ENCODE data around the gene JPT1.
A peak's percentile ranks its signal among the peaks of the same experiment; 100 is the strongest.
"Not testable (repeated sequence)": the region's sequence is repeated elsewhere in the genome, so short reads cannot be mapped to it uniquely, and the experiment has no call there.

JPT1 gene

DNA sequence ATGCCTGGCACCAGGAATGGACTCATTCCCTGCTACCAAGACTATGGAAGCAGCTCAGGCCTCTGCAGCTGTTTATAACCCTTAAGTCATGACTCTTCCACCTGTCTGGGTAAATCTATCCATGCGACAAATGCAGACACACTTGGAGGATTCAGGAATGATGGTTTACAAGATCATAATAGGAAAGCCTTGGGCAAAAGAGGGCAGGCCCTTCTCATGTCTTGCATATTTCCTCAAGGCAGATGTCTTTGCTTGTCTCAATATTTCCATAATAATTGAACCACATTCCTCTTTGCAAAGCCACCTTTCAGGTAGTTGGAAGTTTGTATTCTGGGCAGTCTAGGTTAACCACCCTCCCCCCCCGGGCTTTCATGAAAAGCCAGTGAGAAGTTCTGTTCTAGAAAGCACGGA is 884 bp upstream of the JPT1 start:
- DNase-seq: no peak

DNA sequence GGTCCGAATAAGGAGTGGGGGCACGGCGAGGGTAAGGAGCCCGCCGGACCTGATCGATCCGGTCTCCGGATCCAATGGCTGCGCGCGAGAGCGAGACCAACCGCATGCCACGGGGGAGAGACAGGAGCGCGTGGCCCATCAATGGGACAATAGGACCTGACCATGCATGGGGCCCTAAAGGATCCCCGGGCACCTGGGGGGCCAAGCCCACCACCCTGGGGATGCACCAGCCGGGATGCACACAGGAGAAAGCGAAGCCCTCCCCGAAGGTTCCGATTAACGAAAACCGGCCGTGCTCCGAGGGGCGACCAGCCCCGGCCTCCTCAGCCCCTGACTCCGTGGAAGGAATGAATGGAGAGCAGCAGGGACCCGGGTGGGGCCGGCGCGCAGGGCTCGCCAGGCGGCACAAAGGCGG is 525 bp downstream of the JPT1 start:
- DNase-seq: no peak

DNA sequence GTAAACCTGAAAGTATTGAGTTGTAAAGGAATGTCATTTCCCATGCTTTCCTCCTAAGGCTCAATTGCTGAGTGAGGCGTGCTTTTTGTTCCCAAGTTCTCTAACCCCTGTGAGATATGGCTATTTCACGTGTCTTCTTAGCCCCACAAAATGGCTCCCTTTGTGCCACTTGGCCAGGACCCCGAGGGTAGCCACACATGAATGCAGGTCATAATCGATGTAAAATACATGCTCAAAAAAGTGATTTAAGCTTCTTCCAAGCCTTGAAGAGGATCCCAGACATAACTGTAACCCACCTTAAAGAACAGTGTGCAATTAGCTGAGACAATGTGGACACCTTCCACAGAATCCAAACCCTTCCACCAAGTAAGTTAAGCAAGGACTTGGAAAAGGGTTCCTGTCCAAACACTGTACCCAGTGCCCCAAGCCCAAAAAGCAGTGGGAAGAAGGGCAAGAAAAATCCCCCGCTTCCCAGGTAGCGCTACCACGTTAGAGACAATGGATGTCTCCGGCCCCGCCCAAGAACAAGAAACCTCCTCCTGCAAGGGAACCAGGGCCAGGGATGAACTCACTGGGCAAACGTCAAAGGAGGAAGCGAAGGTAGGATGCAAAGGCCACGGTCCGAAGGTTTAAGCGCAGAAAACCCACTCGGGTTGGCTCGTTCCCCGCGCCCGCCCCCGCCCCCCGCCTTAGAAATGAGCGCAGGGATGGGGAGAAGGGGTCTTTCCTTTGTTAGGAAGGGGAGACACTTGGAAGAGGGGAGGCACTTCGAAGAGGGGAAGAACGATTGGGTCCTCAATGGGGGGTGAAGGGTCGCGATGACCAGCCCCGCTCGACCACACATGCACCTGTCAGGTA is 1.2 kb downstream of the JPT1 start:
- DNase-seq: no peak

DNA sequence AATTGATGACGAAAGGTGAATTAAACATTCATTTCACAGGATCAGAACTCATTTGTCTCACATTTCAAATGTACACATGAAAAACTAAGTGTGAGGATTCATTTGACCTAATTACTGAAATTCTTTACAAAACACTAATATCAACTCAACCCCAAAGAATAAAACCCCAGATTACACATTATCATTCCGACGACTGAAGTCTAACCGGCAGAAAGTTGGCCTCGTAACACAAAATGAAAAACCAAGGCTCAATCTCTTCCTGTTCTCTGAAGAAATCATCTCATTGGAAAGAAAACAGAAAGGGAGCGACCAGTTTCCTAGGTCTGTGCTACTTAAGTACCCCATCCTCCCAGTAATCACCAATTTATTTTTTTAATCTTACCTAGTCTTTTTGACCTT is 1.8 kb downstream of the JPT1 start:
- DNase-seq: no peak

DNA sequence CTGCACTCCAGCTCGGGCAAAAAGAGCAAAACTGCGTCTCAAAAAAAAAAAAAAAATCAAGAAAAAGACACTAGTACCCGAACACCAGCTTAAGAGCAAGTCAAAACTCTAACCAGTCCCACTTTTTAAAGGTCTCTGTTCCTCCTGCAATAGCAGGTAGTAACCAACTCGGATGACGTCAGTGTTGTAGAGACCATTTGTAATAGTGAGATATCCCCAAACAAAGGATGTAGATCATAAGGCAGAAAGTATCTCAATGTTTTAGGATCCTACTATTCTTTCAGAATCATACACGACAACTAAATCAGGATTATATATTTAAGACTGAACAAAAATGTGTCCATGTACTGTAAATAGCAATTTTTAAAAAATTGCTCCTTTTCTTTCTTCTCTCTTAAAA is 2.4 kb downstream of the JPT1 start:
- DNase-seq: no peak

DNA sequence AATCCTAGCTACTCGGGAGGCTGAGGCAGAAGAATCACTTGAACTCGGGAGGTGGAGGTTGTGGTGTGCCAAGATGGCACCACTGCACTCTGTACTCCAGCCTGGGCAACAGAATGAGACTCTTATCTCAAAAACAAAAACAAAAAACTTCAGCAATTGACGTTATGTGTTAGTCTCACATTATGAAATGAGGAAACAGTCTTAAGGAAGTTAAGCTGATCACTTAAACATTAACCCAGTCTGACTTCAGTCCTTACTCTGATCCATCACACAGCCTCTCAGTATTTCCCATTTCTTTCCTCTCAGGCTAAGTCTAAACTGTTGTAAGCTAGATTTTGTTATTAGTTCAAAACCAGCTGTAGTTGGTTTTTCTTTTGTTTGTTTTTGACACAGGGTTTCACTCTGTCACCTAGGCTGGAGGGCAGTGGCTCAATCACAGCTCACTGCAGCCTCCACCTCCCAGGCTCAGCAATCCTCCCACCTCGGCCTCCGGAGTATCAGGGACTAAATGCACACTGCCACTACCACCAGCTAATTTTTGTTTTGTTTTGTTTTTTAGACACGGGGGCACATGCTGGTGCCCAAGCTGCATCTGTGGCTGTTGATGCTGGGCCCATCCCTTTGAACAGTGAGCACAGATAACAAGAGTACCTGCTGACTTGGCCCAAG is 6.3 kb downstream of the JPT1 start:
- no peak for DNase-seq

DNA sequence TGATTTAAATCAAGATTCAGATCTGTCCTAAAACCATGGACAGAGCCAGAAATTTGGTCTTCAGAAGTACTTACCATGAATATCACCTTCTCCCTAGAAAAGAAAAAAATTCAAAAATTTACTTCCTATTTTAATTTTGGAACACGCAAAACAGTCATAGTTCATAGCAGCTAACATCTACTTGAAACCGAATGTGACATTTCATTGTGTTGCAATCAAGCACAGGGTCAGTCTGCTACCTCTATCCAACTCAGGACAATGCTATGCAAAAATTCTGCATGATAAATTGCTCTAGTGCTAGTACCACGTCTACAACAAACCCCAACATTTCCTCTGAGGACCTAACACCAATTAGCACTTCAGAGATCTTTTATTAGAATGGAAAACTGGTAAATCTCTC is 7.7 kb downstream of the JPT1 start:
- DNase-seq: no peak

DNA sequence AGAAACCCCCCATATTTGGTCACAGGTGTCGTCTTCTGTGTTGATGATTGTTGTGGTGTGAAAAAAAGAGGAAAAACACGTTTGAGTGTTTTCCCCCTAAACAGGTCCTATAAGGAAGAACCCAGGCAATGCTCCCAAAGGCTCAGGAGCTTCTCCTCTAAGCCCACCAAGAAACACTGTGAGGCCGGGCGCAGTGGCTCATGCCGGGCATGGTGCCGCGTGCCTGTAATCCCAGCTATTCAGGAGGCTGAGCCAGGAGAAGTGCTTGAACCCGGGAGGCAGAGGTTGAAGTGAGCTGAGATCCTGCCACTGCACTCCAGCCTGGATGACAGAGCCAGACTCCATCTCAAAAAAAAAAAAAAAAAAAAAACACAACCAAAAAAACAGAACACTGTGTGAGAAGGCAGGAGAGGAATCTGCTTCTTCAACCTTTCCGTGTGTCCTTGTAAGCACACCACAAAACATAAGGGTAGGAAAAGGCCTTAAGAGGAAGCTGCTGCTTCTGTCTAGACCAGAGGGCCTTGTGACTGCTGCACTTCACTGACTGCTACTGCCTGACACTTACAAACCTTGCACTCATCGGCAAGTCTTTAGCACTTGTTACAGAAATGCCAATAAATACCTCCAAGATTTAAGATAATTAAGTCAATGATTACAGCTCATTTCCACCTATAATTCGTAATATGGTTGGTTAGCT is 9.3 kb downstream of the JPT1 start:
- DNase-seq: no peak

DNA sequence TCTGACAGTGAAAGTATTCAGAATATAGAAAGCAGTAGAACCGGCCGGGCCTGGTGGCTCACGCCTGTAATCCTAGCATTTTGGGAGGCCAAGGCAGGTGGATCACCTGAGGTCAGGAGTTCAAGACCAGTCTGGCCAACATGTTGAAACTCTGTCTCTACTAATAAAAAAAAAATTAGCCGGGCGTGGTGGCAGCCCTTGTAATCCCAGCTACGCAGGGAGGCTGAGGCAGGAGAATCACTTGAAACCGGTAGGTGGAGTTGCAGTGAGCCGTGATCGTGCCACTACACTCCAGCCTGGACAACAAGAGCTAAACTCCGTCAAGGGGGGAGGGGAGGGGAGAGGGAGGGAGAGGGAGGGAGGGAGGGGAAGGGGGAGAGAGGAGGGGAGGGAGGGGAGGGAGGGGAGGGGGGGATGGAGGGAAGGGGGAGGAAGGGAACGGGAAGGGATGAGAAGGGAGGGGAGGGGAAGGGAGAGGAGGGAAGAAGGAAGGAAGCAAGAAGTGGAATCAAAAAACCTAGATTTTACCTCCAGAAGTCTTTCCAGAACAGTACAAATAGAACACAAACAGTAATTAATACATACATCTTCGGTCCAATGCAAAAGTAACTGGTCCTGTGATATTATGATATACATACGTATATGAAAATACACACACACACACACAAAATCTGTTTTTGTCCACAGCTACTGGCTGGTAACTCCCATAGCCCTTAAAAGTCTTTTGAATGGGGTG is 11.9 kb downstream of the JPT1 start:
- no peak for DNase-seq

DNA sequence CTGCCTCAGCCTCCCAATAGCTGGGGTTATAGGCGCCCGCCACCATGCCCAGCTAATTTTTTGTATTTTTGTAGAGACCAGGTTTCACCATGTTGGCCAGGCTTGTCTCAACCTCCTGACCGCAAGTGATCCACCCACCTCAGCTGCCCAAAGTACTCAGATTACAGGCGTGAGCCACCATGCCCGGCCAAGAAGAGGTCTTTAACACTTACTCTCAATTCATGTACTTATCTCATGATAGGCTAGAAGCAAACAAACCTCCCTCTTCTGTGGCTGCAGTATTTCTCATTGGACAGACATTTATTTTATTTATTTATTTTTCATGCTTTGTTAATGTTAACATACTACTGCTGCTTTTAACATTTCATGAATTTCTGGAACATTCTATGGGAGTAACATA is 15.8 kb downstream of the JPT1 start:
- no peak for DNase-seq

DNA sequence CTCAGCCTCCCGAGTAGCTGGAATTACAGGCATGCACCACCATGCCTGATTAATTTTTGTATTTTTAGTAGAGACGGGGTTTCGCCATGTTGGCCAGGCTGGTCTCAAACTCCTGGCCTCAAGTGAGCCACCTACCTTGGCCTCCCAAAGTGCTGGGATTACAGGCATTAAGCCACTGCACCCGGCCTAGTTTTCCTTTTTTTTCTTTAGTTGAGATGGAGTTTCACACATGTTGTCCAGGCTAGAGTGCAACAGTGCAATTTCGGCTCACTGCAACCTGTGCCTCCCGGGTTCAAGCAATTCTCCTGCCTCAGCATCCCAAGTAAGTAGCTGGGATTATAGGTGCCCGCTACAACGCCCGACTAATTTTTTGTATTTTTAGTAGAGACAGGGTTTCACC is 16.6 kb downstream of the JPT1 start:
- DNase-seq: not testable (repeated sequence)

DNA sequence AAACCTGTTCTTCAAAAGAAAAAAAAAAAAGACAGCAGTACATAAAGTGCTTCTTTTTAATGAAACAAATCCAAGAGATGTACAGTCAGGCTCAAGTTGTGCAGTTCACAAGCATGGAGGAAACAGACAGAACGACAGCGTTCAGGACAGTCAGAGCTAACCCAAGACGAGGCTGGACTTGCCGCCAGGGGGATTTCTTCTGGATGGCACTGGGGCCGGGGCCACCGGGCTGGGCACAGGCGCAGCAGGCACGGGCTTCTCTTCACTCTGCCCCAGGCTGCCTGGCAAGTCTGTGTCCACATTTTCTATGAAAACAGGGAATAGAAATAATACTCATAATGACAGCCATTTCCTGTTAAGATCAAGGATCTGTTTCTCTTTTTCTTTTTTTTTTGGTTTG is 18.4 kb downstream of the JPT1 start:
- DNase-seq: no peak

DNA sequence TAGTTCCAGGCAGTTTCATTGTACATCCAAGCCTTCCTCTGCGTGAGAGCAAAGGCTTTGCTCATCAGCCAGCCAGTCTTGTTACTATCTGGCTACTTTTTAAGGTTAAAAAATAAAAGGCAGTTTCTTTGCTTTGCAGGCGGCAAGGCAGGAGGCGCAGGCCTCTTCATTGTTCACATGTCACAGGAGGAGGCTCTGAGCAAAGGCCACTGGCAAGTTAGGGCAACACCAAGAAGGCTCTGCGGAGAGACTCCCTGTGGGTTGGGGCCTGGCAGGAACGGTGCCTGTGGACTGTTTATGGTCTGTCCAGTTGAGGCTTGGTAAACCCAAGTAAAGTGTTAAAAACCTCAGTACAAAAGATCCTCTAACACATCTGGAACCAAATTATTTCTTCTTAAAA is 18.9 kb downstream of the JPT1 start:
- DNase-seq: no peak

DNA sequence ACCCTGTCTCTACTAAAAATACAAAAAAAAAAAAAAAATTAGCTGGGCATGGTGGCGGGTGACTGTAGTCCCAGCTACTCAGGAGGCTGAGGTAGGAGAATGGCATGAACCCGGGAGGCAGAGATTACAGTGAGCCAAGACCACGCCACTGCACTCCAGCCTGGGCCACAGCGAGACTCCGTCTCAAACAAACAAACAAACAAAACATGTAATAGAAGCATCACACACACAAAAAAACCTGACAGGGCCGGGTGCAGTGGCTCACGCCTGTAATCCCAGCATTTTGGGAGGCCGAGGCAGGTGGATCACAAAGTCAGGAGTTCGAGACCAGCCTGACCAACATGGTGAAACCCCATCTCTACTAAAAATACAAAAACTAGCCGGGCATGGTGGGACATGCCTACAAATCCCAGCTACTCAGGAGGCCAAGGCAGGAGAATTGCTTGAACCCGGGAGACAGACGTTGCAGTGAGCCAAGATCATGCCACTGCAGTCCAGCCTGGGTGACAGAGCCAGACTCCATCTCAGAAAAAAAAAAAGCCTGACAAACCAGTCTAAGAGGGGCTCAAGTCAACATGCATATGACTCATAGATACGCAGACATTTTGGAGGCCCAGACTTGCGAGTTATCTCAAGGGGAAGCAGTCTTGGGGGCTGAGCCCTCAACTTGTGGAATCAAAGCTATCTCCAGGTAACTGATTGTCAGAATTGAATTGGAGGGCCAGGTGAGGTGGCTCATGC is 20.5 kb downstream of the JPT1 start:
- DNase-seq: not testable (repeated sequence)

DNA sequence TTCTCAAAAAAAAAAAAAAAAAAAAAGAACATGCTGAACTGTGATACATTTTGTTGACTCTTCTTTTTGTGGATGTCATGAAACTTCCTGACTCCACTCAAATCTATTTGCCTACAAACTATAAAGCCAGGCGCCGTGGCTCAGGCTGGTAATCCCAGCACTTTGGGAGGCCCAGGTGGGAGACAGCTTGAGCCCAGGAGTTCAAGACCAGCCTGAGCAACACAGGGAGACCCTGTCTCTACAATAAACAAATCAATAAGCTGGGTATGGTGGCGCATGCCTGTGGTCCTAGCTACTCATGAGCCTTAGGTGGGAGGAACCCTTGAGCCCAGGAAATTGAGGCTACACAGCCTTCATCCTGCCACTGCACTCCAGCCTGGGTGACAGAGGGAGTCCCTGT is 21.3 kb downstream of the JPT1 start:
- no peak for DNase-seq

DNA sequence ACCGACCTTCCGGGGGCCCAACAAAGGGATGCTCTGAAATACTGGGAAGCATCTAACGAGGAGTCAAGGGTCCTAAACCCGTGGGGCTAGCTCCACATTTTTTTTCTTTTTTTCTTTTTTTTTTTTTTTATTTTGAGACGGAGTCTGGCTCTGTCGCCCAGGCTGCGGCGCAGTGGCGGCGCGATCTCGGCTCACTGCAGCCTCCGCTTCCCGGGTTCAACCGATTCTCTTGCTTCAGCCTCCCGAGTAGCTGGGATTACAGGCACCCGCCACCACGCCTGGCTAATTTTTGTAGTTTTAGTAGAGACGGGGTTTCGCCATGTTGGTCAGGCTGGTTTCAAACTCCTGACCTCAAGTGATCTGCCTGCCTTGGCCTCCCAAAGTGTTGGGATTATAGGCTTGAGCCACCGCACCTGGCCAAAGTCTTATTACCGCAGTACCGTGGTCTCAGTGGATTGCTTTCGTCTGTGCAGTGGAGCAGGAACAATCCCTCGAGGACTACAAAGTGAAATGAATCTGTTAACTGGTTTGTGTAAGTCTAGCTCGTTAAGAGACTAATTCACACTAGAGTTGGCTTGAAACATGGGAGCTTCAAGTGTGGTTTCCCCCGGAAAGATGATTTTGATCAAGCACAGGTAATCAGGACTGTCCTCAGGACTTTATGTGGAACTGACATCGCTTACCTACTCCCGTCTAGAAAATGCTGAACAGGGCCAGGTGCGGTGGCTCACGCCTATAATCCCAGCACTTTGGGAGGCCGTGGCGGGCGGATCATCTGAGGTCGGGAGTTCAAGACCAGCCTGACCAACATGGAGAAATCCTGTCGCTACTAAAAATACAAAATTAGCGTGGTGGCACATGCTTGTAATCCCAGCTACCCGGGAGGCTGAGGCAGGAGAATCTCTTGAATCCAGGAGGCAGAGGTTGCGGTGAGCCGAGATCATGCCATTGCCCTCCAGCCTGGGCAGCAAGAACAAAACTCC is 22.0 kb downstream of the JPT1 start:
- DNase-seq: not testable (repeated sequence)

DNA sequence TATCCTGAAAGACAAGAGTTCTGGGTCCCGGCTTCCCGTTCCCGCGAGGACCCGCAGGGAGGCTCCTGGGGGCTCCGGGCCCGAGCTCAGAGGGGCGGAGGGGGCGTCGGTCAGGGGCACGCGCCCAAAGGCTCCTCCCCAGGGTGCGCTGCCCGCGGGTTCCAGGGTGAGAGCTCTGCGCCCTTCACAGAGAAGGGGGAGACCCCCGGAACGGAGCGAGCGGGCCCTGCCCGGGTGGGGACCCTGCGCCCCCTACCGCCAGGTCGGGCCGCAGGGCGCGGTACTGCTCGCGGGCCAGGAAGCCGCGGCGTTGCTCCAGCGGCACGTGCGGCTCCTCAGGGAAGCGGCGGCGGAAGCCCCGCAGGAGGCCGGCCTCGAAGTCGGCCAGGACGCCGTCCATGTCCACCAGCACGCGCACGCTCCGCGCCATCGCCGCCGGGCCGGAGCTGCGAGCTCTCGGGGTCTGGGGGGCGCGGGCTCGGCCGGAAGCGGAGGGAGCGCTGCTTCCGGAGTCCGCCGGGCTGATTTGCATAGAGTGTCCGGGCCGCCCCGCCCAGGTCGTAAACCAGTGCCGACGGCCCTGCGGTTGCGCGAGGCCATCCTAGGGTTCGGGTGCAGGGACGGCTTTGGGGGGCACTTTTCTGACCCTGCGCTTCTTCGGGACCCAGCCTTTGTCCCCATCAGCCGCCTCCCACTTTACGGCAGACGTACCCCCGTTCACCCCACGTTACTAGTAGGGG is 22.9 kb downstream of the JPT1 start, which contains the start of gene NT5C:
TSS of gene NT5C (minus strand) at position 465 of the 740 bp plus-strand sequence. CDS start at position 430, 35 bp downstream.
- peak; percentile 56 for DNase-seq

DNA sequence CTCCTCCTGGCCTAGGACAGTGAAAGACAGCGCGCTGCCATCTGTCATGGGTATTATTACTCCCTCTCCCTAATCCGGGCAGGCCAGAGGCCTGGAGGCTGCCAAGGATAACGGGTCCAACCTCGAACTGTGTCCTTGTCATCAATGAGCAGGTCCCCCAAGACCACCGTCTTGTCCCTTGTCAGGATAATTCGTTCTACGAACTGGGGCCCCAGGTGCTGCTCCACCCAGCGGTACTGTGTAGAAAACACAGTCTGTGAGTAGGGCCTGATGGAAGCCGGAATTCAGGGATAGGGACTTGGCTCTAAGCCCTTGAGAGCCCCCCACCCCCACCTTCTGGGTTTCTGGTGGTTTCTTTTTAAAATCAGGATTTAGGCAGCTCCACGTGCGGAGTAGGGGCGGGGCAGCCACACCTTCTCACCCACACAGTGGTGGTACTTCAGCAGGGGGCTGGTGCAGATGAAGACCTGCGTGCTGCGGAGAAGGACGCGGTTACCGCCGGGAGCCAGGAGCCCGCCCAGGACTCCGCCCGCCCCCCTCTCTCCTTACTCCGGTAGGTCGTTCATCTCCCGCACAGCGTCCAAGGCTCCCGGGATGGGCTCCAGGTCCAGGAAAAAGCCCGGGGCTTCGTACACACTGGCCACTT is 23.6 kb downstream of the JPT1 start:
- no peak for DNase-seq

DNA sequence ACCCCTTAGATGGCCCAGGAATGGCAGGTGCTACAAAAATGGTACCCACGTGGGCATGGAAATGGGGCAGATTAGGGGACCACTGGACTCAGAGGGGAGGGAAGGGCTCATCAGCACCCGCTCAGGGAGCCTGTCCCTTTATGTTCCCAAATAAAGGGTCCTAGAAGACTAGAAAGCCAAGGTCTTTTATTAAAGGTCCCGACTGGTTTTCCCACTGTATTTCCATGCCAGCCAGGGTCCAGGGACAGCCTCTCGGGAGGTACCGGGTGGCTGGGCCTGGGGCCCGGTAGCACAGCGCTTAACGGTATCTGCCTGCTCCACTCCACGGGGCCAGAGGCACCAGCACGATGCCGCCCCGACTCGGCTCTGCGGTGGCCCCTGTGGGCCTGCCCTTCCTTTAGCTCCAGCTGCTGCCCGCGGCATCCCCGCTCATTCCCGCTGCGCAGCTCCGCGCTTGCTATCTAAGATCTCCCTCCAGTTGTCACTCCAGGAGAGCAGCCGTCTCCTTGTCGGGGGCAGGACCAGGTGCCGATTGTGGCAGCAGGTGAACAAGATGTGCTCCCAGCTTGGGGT is 24.2 kb downstream of the JPT1 start:
- no peak for DNase-seq
